AG04449 (cell line): ENCODE data around the gene SMPX.

Source experiments
- CTCF ChIA-PET: fragments of 350-600 bp; formaldehyde crosslinking; extraction: SDS; loops from one replicate; lab custom pipeline; 2021; ENCODE audit warnings: antibody characterized with exemption; lab: Yijun Ruan, JAX
- POLR2A ChIA-PET: fragments of 400-600, 350-600 bp; formaldehyde crosslinking; extraction: SDS; loops from one replicate; lab custom pipeline; 2020; ENCODE audit warnings: antibody characterized with exemption, inconsistent platforms; lab: Yijun Ruan, JAX
- DNase-seq: peaks from one replicate; pipeline ENCODE4 v3.0.0-alpha.2; 2010; ENCODE audit warnings: low read depth, low spot score
- H3K4me3 ChIP-seq: 2 replicates; pipeline ENCODE4 v1.5.1; 2011; ENCODE audit warnings: low read depth, mild to moderate bottlenecking, control low read depth, low read length
- CTCF ChIP-seq: IDR thresholded peaks from one replicate; pipeline ENCODE4 v1.5.1; 2011; ENCODE audit warnings: mild to moderate bottlenecking, moderate library complexity, low read length, control low read depth, inconsistent platforms; ENCODE audit not compliant: insufficient read depth; ENCODE audit errors: missing control alignments

Gene SMPX

GRCh38 chrX:21735768-21736127 is 22.2 kb downstream of the SMPX start:
- ChIA-PET CTCF (interaction anchor here (0.7 to 1.4 kb wide), 2 partner anchors 9 to 1206 kb away, joined by 3 read pairs; no protein-coding TSS in a partner anchor), POLR2A (no interaction called here)
- no peak for TF ChIP-seq CTCF
- no peak overlapping the region for H3K4me3 ChIP-seq
- no peak for DNase-seq

- POLR2A ChIA-PET = no interaction called here
Measured at GRCh38 chrX:21735038-21735767, 22.7 kb downstream of the SMPX start.

GRCh38 chrX:21734175-21734574 is 23.7 kb downstream of the SMPX start:
- ChIA-PET POLR2A (no interaction called here), CTCF (interaction anchor here (1.2 to 1.4 kb wide), 2 partner anchors 8 to 1204 kb away, joined by 3 read pairs; no protein-coding TSS in a partner anchor)
- H3K4me3 ChIP-seq = no peak overlapping the region
- TF ChIP-seq CTCF = no peak
- no peak for DNase-seq

More at GRCh38 chrX:21735038-21735767, 22.7 kb downstream of the SMPX start:
- no peak for TF ChIP-seq CTCF
- peak; percentile 42 for DNase-seq
- CTCF ChIA-PET = interaction anchor here (0.7 to 1.4 kb wide), 2 partner anchors 10 to 1205 kb away, joined by 3 read pairs; no protein-coding TSS in a partner anchor
- H3K4me3 ChIP-seq = no peak overlapping the region

DNA sequence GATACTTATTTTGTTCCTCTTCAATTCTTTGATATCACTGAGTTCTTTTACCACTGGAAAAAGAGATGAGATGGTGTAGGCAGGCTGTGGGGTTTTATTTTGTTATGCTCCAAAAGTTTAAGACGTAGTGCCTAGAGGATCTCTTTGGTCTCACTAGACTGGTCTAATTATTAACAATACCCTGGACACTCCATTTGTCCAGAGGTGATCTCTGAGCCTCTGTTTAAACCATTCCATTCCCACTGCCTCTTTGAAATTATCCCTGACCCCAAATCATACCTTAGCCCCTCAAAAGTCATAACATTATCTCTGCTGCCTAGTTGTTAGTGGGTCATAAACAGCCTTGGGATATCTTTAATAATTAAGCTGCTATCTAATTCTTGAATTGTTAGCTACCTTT is 24.2 kb downstream of the SMPX start:
- DNase-seq = no peak
- POLR2A ChIA-PET = no interaction called here
- no peak overlapping the region for H3K4me3 ChIP-seq
- CTCF ChIA-PET = interaction anchor here (1.2 kb wide), 1 partner anchor 8 kb away, joined by 3 read pairs; no protein-coding TSS in a partner anchor
- TF ChIP-seq CTCF = no peak

DNA sequence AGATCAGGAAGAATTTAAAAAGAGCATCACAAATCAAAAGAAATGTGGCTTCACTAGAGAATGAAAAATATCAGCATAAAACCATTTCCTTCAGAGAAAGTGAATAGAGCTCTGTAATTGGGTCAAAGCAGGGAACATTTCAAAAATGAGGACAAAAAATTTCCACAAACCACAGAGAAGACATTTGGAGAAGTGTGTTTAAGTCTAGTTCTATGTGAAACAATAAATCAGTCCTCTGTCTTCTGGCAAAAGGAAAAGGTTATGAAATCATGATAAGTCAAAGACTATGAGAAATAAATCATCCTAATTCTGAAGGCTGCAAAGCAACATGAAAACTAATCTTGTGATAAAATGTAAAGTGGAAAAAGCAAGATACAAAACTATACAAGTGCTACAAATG is 27.9 kb downstream of the SMPX start:
- POLR2A ChIA-PET = no interaction called here
- no peak overlapping the region for H3K4me3 ChIP-seq
- CTCF ChIA-PET = interaction anchor here (1.2 kb wide), 1 partner anchor 36 kb away, joined by 3 read pairs; no protein-coding TSS in a partner anchor
- TF ChIP-seq CTCF = no peak
- DNase-seq = no peak

DNA sequence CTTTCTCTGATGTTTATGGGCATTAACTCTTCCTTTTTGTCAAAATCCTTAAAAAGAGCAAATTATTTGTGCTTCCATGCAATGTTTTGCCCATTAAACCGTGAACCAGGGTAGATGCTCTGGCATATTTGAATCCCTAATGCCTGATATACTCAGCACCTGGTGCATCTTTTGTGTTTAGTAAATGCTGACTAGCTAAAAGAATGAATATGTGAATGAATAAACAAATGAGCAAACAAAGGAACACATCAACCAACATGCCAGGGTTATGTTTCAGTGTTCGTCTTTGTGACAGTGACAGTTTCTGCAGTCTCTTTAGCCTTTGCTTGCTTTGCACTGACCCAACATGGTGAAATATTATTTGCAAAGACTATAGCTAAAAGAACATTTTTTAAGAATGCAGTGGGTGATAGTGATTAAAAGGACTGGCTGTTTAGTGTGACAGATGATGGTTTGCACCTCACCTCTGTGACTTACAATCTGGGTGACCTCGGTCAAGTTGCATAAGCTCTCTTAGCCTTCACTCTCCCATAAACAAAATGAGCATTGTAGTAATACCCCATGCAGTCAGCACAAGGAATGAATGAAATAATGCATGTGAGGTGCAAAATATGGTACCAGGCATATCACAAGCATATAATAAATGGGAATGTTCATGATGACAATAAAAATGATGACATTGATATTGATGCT is 29.5 kb downstream of the SMPX start:
- CTCF ChIA-PET = interaction anchor here (1.2 to 1.3 kb wide), 2 partner anchors 15 to 35 kb away, joined by 3 read pairs; no protein-coding TSS in a partner anchor
- POLR2A ChIA-PET = no interaction called here
- no peak for DNase-seq
- TF ChIP-seq CTCF = no peak
- no peak overlapping the region for H3K4me3 ChIP-seq
